GM19023 (cell line): Measurements from ENCODE around the gene RHOH.
"Not testable (repeated sequence)": the region's sequence is repeated elsewhere in the genome, so short reads cannot be mapped to it uniquely, and the experiment has no call there.

ENCODE experiments used
- ATAC-seq: cut with Tn5 transposase; IDR thresholded peaks from one replicate; pipeline ENCODE4 v1.9.1; 2021; ENCODE audit warnings: mild to moderate bottlenecking, moderate library complexity; ENCODE audit not compliant: unreplicated experiment

Gene RHOH

DNA sequence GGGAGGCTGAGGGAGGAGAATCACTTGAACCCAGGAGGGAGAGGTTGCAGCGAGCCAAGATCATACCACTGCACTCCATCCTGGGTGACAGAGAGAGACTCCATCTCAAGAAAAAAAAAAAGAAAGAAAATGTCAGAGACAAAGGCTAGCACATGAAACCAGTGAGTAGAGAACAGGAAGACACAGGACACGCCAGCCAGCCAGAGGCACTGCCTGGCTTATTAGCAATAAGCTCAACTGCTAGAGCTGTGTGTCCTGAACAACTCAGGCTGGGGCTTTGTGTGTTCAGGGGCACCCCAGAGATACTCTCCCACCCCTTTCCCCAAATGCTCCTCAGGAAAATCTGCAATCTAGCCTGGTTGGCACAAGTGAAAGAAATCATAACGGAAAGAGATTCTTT lies 60.0 kb downstream of the RHOH start:
- ATAC-seq: no peak

DNA sequence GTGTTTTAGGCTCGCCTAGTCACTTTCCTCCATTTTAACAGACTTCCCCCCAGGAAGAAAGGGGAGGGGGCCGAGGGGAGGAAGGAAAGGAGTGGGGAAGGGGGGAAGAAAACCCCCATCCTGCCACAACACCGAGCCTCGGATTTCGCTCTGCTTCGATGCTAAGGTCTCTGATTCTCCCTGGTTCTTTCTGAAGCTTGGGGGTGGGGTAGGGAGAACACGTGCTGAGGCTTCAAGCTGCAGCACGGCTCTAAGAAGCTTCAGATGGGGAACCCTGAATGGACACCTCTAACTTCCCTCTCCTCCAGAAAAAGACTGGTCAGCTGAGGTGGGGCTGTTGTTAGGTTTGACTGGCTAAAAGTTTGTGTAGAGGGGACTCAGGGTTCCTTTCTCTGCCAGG lies 61.8 kb downstream of the RHOH start:
- no peak for ATAC-seq

DNA sequence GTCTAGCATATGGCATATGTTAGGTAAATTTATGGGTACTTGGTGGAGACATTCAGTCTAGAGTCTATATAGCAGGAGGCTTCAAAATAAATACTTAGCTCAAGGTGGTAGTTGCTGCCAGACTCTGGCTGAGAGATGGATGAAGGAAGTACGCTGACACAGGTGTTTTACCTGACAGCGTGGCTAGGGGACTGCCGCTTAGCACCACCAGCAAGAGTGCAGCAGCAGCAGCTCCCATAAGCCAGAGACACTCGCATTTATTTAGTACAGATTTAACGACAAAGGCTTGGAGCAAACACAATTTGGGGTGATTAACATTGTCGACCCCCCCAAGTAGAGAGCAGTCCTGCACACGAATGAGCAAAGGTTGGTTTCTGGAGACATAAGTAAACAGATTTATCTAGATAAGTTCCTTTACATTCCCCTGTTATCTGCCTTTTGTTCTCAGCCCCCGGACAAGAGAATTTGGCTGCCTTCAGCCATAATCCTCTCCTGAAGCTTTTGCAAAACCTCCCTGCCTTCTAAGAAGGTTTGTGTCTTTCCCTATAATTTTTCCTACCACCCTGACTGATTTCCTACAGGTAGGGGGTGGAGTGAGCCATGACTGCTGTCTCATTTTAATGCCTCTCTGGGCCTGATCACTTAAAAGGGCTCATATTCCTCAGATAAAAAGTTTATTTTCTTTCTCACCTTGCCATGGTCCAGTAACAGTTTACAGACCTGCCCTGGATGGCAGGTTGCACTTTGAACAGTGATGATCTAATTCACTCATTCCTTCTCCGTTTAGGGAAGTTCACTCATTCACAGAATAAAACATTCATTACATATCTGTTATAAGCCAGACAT lies 64.6 kb downstream of the RHOH start:
- no peak for ATAC-seq

- ATAC-seq: no peak
Observed at GRCh38 chr4:40262077-40262528, 65.3 kb downstream of the RHOH start.

- ATAC-seq: no peak
Observed at GRCh38 chr4:40262861-40263260, 66.0 kb downstream of the RHOH start.

- no peak for ATAC-seq
Observed at GRCh38 chr4:40264497-40264896, 67.7 kb downstream of the RHOH start.

DNA sequence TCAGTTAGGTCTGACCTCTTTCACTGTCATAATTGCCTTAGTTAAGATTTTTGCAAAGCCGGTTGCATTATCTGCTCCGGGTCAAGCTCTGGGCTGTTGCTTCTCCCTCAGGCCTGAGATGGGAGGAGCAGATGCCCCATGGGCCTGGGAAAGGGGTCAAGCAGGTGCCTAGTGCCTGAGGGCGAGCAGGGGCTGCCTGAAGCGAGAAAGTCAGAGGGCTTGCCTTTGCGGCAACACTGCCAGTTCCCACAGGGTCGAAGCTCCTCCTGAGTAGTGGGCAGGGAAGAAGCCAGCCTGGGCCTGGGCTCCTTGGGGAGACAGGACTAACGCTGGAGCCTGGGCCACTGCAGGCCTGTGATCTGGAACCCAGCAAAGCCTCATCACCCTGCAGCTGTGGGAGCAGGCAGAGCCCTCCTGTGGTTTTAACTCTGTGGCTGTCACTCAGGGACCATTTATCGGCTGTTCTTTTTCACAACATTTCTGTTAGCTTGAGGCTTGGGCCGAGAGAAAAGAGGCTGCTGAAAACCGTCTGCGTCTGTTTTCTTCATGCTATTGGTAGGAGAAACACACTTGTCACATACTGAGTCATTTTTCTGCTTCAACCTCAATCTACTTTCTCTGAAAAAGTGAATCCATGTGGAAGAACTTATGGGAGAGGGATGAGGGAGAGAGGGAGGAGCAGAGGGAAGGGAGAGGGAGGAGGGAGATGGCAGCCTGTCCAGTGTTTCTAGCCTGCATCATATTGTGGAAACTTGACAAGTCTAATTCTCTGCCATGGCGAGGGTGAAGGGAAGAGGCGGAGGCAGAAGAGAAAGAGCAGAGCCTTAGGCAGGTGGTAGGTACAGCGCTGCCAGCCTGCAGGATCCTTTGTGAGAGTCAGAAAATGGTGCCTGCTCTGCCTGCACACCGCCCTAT lies 68.4 kb downstream of the RHOH start:
- no peak for ATAC-seq

DNA sequence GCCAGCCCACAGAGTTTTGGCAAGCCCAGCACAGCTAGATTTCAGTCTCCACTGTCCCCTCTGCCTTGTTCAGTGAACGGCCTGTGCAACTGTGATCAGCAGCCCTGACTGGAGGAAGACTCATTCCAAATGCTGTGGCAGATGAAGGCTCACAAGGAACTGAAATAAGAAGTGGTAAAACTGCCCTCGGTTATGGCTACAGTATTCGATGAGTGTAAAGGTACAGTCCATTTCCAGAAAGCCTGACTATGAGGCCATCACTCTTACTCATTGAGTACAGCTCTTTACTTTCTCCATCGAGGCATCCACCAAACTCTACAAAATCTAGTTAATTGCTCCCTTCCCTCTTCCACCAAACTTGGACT lies 69.1 kb downstream of the RHOH start:
- no peak for ATAC-seq

GRCh38 chr4:40269133-40269532 lies 72.3 kb downstream of the RHOH start:
- ATAC-seq: no peak

DNA sequence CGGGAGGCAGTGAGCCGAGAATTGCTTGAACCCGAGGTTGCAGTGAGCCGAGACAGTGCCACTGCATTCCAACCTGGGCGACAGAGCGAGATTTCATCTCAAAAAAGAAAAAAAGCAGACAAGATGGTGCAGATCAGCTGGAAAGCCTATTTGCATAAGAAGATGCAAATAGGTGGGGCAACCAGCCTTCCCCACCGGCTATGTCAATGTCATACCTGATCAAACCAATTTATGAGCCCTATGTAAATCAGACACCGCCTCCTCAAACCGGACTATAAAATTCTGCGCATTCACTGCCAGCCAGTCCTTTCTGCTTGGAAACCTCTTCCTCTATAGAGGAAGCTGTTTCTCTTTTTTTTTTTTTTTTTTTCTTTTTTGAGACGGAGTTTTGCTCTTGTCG lies 73.8 kb downstream of the RHOH start:
- ATAC-seq: no peak

- ATAC-seq: no peak
Observed at GRCh38 chr4:40275065-40275730, 78.4 kb downstream of the RHOH start.

DNA sequence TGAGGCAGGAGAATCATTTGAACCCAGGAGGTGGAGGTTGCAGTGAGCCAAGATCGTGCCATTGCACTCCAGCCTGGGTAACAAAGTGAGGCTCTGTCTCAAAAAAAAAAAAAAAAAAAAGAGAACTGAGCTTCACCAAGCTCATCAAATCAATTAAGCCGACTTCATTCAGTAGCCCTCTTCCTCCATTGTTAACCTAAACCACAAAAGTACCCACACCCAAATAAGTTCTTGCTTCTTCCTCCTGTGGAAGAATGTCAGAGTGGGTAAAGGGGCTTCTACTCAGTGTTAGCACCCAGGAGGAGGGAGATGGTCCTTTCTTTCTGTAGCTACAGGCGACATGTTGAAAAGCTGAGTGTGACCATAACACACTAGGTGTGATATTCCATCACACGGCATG lies 79.7 kb downstream of the RHOH start:
- no peak for ATAC-seq

DNA sequence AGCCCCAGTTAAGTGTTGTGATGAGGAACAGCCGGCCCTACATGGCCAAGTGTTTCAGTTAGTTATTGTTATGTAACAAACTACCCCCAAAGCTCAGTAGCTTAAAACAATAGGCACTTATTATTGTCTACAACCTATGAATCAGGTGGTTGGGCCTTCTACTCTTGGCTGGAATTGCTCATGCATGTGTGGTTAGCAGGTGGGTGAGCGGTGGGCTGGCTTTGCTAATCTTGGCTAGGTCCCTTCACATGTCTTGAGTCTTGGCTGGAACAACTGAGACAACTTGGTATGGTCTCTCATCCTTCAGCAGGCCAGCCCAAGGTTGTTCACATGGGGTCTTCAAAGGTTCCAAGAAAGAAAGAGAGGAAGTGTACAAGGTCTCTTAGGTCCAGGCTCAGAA lies 83.8 kb downstream of the RHOH start:
- no peak for ATAC-seq

- ATAC-seq: no peak
Observed at GRCh38 chr4:40281099-40281498, 84.3 kb downstream of the RHOH start.

GRCh38 chr4:40281913-40282312 lies 85.1 kb downstream of the RHOH start:
- no peak for ATAC-seq

DNA sequence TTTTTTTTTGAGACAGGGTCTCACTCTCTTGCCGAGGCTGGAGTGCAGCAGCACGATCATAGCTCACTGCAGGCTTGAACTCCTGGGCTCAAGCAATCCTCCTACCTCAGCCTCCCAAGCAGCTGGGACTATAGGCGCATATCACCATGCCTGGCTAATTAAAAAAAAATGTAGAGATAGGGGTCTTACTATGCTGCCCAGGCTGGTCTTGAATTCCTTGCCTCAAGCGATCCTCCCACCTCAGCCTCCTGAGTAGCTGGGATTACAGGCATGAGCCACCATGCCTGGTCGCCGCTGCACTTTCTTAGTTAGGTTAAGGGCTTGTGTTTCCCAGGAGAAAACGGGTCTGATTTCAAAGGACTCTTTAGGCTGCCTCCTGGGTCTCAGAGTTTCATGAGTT lies 86.0 kb downstream of the RHOH start:
- ATAC-seq: not testable (repeated sequence)

- no peak for ATAC-seq
Observed at GRCh38 chr4:40283413-40283812, 86.6 kb downstream of the RHOH start.

DNA sequence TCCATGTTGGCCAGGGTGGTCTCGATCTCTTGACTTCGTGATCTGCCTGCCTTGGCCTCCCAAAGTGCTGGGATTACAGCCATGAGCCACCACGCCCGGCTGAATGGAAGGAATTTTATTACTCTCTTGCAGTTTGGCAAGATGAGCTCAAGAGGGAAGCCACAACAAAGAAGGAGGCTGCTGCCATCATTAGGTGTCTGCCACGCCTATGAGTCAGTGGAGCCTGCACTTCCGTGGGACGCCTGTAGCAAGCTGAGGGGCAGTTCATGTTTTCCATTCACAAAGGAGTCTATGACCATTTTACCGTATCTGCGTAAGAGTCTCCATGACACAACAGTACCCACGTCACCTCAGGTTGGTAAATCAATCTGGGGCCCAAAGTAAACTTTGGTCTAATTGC lies 87.1 kb downstream of the RHOH start:
- ATAC-seq: no peak

GRCh38 chr4:40285692-40286091 lies 88.9 kb downstream of the RHOH start:
- no peak for ATAC-seq

GRCh38 chr4:40288566-40288965 lies 91.7 kb downstream of the RHOH start:
- ATAC-seq: no peak

DNA sequence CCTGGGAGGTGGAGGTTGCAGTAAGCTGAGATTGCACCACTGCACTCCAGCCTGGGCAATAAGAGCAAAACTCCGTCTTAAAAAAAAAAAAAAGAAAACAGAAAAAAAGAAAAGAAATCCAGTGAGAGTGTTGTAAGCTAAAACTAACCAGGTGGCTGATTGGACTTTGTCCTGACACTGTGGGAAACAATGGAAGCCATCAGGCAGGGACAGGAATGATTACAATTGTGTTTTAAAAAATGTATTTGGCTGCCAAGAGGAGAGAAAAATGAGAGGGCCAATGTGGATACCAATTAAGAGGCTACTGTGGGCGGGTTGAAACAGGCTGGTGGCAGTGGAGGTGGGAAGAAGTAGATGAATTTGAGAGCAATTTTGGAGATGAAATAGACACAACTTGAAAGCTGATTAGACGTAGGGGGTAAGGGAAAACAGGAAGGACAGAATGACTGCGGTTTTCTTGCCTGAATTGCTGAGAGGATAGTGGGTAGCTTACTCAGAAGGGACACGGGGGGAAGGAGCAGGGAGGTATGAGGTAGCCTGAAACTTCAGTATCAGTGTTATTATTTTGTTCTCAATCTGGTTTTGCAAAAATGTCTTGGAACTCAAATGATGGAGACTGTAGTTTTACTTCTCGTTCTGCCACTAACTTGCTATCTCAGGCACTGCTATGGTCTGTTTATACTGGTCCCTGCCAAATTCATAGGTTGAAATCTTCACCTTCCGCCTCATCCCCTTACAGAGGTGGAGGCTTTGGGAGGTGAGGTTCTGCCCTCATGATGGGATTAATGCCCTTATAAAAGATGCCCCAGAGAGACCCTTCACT lies 92.7 kb downstream of the RHOH start:
- ATAC-seq: no peak
